Activated naive CD8-positive, alpha-beta T cell treated with anti-CD3 and anti-CD28 coated beads for 36 hours (primary cell): ENCODE data around the gene RPL10A. TPM values are rescaled to one million over a fixed set of nuclear protein-coding genes. Genes with fewer than 3 reads are reported as not detected.
A peak's percentile ranks its signal among the peaks of the same experiment; 100 is the strongest.

Experiments
- DNase-seq: peaks from one replicate; pipeline ENCODE4 v3.0.0; 2021
- H3K27ac Mint-ChIP-seq: one replicate; pipeline ENCODE4 v1.8.0; 2022; ENCODE audit warnings: mild to moderate bottlenecking, moderate library complexity, mixed read lengths
- H3K27me3 Mint-ChIP-seq: one replicate; pipeline ENCODE4 v1.8.0; 2022; ENCODE audit warnings: mild to moderate bottlenecking, mixed read lengths
- H3K36me3 Mint-ChIP-seq: one replicate; pipeline ENCODE4 v1.8.0; 2021; ENCODE audit warnings: mild to moderate bottlenecking, mixed read lengths
- H3K4me1 Mint-ChIP-seq: one replicate; pipeline ENCODE4 v1.8.0; 2021; ENCODE audit warnings: mixed read lengths
- H3K4me3 Mint-ChIP-seq: one replicate; pipeline ENCODE4 v1.8.0; 2022; ENCODE audit warnings: mild to moderate bottlenecking, moderate library complexity, mixed read lengths
- H3K9me3 Mint-ChIP-seq: one replicate; pipeline ENCODE4 v1.8.0; 2022; ENCODE audit warnings: mixed read lengths
- total RNA-seq, 2 experiments: library from RNA; stranded (reverse); gene quantifications; one replicate each; pipeline ENCODE4 v1.2.3, GENCODE V29; 2021

RPL10A gene
- total RNA-seq, 2 experiments from 2014 or later, result 2,227 to 2,291 TPM

DNA sequence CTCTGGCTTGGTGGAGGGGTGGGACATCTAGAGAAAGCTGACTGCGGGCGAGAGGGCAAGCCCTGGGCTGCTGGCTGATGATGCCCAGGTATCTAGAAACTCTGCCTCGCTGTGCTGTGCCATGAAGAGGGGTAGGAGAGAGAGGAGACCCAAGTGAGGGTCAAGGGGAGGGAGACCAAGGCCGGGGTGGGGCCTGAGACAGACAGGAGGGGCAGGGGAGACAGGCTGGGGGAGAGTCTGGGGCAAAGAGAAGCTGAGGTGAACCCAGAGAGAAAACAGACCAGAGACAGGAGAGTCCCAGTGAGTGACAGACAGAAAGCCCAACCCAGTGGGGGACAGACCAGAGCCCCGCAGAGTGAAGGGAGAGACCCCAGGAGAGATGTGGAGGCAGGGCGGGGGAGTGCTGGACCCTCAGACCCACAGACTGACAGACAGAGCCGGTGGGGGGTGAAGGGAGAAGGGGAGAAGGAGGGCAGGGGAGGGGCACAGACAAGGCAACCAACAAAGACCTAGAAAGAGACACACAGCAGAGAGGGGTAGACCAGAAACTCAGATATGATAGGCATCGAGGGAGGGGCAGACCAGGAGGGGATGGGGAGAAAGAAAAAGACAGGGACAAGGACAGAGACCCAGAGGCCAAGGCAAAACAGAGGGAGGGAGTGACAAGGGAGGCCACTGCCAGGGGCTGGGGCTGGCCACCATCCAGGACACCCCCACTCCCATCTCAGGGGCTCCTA lies 22.8 kb downstream of the RPL10A start:
- no peak overlapping the region for H3K4me3 Mint-ChIP-seq
- H3K9me3 Mint-ChIP-seq, result no peaks in the 10 kb centered on the region
- H3K4me1 Mint-ChIP-seq, result peaks cover 8% of the 10 kb centered on the region
- no peak for DNase-seq
- H3K27me3 Mint-ChIP-seq, result peaks cover 3% of the 10 kb centered on the region
- no peak overlapping the region for H3K27ac Mint-ChIP-seq
- no peaks in the 10 kb centered on the region for H3K36me3 Mint-ChIP-seq

DNA sequence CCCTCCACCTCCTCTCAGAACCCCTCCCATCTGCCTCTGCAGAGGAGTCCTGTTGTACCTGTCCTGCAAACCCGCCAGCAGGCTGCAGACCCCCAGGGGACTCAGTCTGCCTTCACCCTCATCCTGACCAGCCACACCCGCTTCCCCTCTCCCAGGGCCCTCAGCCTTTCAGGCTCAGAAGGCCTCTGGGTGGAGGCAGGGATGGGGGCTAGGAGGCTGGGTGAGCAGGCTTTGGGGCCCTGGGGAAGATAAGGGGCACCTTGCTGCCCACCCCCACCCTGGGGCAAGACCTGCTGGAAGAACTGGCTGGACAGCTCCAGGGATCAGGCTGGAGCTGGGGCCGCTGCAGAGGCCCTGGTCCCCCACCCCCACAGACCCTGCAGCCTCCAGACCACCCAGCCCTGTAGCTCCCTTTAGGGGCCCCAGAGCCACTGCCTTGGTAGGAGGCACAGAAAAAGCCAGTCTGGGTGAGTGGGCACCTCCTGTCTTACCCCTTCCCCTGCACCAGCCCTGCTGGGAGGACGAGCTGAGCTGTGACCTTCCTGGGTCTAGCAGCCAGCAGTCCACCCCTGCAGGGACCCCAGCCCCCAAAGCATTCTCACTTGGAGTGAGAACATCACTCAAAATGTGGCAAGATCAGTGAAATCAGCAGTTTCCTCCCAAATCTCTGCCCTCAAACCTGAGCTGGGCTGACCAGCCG lies 23.5 kb downstream of the RPL10A start:
- Mint-ChIP-seq H3K9me3 (no peaks in the 10 kb centered on the region), H3K27ac (no peak overlapping the region), H3K36me3 (no peaks in the 10 kb centered on the region)

DNA sequence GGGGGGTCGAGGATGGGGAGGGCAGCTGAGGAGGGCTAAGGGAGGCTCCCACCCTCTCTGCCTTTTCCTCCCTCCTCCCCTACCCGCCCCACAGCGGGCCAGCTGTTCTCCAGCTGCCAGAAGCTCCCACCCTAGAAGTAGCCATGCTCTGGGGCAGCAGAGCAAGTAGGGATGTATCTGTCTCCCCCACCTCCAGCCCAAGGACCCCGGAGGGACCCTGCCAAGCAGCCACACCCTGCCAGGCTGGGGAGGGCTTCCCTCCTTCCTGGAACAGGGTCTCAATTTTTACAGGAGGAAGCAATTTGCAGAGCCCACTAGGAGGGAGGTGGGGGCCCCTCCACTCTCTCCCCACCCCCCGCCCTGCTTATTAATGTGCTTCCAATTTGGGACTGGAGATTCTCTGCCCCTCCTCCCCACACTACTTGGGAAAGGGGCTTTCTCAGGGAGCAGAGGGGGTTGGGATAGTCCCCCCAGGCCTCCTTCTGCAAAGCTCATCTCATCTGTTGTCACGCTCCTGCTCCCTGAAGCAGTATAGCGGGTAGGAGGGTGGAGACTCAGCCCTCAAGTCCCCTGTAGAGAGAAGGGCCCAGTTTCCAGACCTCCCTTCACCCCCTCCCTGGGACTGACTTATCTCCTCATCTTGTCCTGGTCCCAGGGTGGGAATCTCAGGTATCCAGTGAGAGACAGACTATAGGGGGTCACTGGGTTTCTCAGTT lies 24.2 kb downstream of the RPL10A start:
- H3K4me3 Mint-ChIP-seq, result no peak overlapping the region
- H3K9me3 Mint-ChIP-seq, result no peaks in the 10 kb centered on the region
- H3K27ac Mint-ChIP-seq, result no peak overlapping the region
- H3K27me3 Mint-ChIP-seq, result peaks cover 3% of the 10 kb centered on the region
- H3K4me1 Mint-ChIP-seq, result peaks cover 8% of the 10 kb centered on the region
- no peak for DNase-seq
- no peaks in the 10 kb centered on the region for H3K36me3 Mint-ChIP-seq

More for the DNA sequence above, 23.5 kb downstream of the RPL10A start:
- Mint-ChIP-seq H3K27me3 (peaks cover 3% of the 10 kb centered on the region), H3K4me3 (no peak overlapping the region), H3K4me1 (peaks cover 8% of the 10 kb centered on the region)
- DNase-seq, result no peak

- peaks cover 3% of the 10 kb centered on the region for H3K27me3 Mint-ChIP-seq
- no peaks in the 10 kb centered on the region for H3K36me3 Mint-ChIP-seq
- H3K9me3 Mint-ChIP-seq, result no peaks in the 10 kb centered on the region
- H3K27ac Mint-ChIP-seq, result no peak overlapping the region
- H3K4me1 Mint-ChIP-seq, result peaks cover 6% of the 10 kb centered on the region
- DNase-seq, result no peak
- no peak overlapping the region for H3K4me3 Mint-ChIP-seq
Measured at GRCh38 chr6:35492974-35493284, 24.7 kb downstream of the RPL10A start.

GRCh38 chr6:35493307-35493983 lies 25.2 kb downstream of the RPL10A start:
- Mint-ChIP-seq H3K36me3 (peaks cover under 1% of the 10 kb centered on the region), H3K27me3 (peaks cover 6% of the 10 kb centered on the region), H3K9me3 (no peaks in the 10 kb centered on the region), H3K4me3 (no peak overlapping the region), H3K27ac (no peak overlapping the region), H3K4me1 (peaks cover 4% of the 10 kb centered on the region)
- no peak for DNase-seq

DNA sequence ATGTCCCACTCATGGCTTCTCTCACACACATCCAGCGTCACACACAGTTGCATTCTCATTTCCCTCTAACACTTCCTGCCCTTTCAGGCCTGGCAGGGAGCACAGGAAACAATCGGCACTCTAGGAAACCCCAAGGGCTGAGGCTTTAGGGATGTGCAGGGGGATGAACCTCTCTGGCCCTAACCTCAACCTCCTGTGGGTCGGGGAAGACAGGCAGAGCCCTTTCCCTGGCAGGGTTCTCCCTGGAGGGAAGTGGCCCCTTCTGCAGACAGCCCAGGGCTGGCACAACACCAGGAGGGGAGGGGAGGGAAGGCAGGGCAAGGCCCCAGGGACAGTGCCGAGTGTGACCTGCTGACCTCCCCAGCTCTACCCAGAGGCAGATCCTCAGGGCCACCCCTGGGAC lies 26.0 kb downstream of the RPL10A start:
- DNase-seq, result no peak
- no peaks in the 10 kb centered on the region for H3K9me3 Mint-ChIP-seq
- H3K27me3 Mint-ChIP-seq, result peaks cover 10% of the 10 kb centered on the region
- H3K27ac Mint-ChIP-seq, result no peak overlapping the region
- H3K4me1 Mint-ChIP-seq, result peaks cover 8% of the 10 kb centered on the region
- H3K4me3 Mint-ChIP-seq, result no peak overlapping the region
- H3K36me3 Mint-ChIP-seq, result peaks cover 3% of the 10 kb centered on the region

GRCh38 chr6:35495258-35496035 lies 27.2 kb downstream of the RPL10A start:
- peaks cover 10% of the 10 kb centered on the region for H3K27me3 Mint-ChIP-seq
- no peak overlapping the region for H3K27ac Mint-ChIP-seq
- peaks cover 8% of the 10 kb centered on the region for H3K4me1 Mint-ChIP-seq
- peaks cover 3% of the 10 kb centered on the region for H3K36me3 Mint-ChIP-seq
- H3K4me3 Mint-ChIP-seq, result peak overlapping the region; percentile 44
- no peaks in the 10 kb centered on the region for H3K9me3 Mint-ChIP-seq
- no peak for DNase-seq

- DNase-seq, result no peak
- Mint-ChIP-seq H3K4me1 (peaks cover 8% of the 10 kb centered on the region), H3K9me3 (no peaks in the 10 kb centered on the region), H3K4me3 (peak overlapping the region; percentile 44), H3K36me3 (peaks cover 3% of the 10 kb centered on the region), H3K27ac (no peak overlapping the region), H3K27me3 (peaks cover 8% of the 10 kb centered on the region)
Measured at GRCh38 chr6:35496036-35496840, 28.0 kb downstream of the RPL10A start.

DNA sequence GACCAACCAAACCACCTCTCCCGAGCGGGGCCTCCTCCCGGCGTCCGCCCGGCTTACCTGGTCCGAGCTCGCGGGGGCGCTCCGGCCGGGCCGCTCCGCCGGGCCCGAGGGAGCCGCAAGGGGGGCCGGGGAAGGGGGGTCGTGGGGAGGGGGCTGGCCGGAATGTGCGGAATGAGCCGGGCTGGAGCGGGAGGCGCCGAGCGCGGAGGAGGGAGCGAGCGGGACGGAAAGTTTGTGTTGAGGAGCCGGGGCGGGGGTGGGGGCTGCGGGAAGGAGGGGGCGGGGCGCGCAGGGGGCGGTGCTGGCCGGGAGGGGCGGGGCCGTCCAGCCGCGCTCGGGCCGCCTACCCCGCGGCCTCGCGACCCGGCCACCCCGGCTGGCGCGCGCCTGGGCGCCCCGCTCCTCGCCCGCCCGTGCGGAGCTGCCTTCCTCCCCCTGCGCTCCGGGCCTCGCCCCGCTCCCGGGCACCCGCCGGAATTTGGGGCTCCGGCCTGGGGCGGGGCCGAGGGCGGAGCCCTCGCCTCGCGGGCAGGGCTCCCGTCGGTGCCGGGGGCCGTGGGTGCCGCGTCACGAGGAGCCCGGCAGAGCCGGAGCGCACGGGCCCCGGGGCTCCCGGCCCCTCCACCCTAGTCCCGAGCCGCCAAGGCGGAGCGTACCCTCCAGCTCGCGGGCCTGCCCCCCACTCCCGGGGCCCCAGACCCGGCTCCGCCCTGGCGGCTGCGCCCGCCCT lies 28.8 kb downstream of the RPL10A start, which contains the start of gene TEAD3:
Gene TEAD3, minus strand, starts transcription at position 239 of the 730 bp plus-strand sequence.
- Mint-ChIP-seq H3K4me1 (peaks cover 8% of the 10 kb centered on the region), H3K27ac (peak within 1 kb of the TSS; percentile 80)

GRCh38 chr6:35497571-35498421 lies 29.6 kb downstream of the RPL10A start:
- H3K9me3 Mint-ChIP-seq, result no peaks in the 10 kb centered on the region

More for the DNA sequence above, 28.8 kb downstream of the RPL10A start, which contains the start of gene TEAD3:
- Mint-ChIP-seq H3K27me3 (peaks cover 10% of the 10 kb centered on the region), H3K4me3 (peak within 1 kb of the TSS; percentile 78), H3K9me3 (no peaks in the 10 kb centered on the region), H3K36me3 (peaks cover 3% of the 10 kb centered on the region)
- DNase-seq, result peak; percentile 68

GRCh38 chr6:35498422-35499067 lies 30.3 kb downstream of the RPL10A start:
- no peaks in the 10 kb centered on the region for H3K9me3 Mint-ChIP-seq
- H3K27me3 Mint-ChIP-seq, result peaks cover 22% of the 10 kb centered on the region
- H3K27ac Mint-ChIP-seq, result peak overlapping the region; percentile 80
- peaks cover 8% of the 10 kb centered on the region for H3K4me1 Mint-ChIP-seq
- H3K36me3 Mint-ChIP-seq, result peaks cover 3% of the 10 kb centered on the region
- peak overlapping the region; percentile 78 for H3K4me3 Mint-ChIP-seq
- no peak for DNase-seq

More at GRCh38 chr6:35497571-35498421, 29.6 kb downstream of the RPL10A start:
- H3K27me3 Mint-ChIP-seq, result peaks cover 14% of the 10 kb centered on the region
- peak overlapping the region; percentile 80 for H3K27ac Mint-ChIP-seq
- peak; percentile 50 for DNase-seq
- peak overlapping the region; percentile 78 for H3K4me3 Mint-ChIP-seq
- H3K36me3 Mint-ChIP-seq, result peaks cover 3% of the 10 kb centered on the region
- peaks cover 8% of the 10 kb centered on the region for H3K4me1 Mint-ChIP-seq

DNA sequence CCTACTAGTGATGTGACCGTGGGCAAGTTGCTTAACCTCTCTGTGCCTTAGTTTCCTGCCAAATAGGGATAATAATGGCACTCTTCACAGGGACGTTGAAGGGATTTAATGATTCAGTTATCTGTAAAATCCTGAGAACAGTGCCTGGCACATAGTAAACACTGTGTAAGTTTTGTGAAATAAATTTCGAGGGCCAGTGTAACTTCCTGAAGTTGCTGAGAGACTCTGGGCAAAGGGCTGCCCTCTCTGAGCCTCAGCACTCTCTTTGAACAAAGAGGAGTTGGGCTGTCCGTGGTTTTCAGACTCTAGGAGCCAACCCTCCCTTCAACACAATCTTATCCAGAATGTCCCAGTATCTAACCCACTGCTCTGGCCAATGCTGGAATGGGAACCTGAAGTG lies 31.2 kb downstream of the RPL10A start:
- H3K27me3 Mint-ChIP-seq, result peaks cover 25% of the 10 kb centered on the region
- no peaks in the 10 kb centered on the region for H3K9me3 Mint-ChIP-seq
- peaks cover 4% of the 10 kb centered on the region for H3K4me1 Mint-ChIP-seq
- H3K36me3 Mint-ChIP-seq, result peaks cover 3% of the 10 kb centered on the region
- no peak for DNase-seq
- H3K27ac Mint-ChIP-seq, result no peak overlapping the region
- no peak overlapping the region for H3K4me3 Mint-ChIP-seq
